ENCODE measurements around the gene MYO1B.

GRCh38 chr2:191428141-191428540, 182.9 kb downstream of the MYO1B start:
- TF ChIP-seq CTCF (IDR thresholded peaks at IDR 0.05) (no peak), POLR2A (IDR thresholded peaks at IDR 0.05) (no peak)

All from upper lobe of left lung (tissue), 4 donors.